T-helper 2 cell treated with Interferon-gamma antibody and Interleukin-4, amounts not matched to agents 100 ng/mL and 5 ng/mL, for 36 hours (primary cell): ENCODE measurements around the gene DIPK2A. TPM values are rescaled to one million over a fixed set of nuclear protein-coding genes. Genes with fewer than 3 reads are reported as not detected.

Experiments used
- intact Hi-C: fragments of 100-400 bp; cut with micrococcal nuclease; formaldehyde crosslinking; loops from one replicate; pipeline ENCODE4 v1.15.1; 2023
- total RNA-seq: library from RNA; stranded (reverse); gene quantifications from 2 replicates; pipeline ENCODE4 v1.2.3, GENCODE V29; 2022

DIPK2A gene, protein sequence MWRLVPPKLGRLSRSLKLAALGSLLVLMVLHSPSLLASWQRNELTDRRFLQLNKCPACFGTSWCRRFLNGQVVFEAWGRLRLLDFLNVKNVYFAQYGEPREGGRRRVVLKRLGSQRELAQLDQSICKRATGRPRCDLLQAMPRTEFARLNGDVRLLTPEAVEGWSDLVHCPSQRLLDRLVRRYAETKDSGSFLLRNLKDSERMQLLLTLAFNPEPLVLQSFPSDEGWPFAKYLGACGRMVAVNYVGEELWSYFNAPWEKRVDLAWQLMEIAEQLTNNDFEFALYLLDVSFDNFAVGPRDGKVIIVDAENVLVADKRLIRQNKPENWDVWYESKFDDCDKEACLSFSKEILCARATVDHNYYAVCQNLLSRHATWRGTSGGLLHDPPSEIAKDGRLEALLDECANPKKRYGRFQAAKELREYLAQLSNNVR
- 19.9 and 21.9 TPM in 2 replicates for total RNA-seq

DNA sequence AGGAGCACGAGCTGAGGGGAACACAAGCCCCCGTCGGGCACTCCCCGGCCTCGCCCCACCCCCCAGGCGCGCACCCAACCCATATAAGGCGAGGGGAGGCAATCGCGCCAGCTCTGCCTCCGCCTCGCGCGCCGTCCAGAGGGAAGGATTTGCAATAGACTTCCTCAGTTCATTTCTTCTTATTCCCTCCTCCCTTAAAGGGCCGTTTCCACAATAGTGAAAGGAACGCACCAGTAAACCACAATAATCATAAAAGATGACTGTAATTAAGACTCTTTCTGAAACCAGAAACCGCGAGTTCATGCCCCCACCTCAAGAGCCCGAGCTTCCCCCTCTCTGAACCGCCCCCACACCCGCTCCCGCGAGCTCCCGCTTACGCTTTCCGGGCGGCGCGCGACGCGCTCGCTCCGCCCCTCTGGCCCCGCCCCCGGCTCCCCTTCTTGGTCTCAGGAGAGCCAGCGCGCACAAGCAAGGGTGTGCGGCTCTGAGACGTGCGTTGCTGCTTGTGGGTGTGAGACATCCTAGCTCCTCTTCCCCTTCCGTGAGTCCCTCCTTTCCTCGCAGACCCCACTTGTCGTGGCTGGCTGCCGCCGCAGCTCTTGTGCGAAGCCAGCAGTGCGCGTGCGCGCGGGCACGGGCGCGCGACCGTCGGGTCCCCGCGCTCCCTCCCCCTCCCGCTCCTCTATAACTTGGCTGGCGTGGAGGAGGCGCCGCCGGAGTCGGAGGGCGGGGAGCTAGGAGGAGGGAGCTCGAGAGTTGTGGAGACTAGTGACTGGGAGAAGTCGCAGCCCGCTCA, at the start of gene DIPK2A:
DIPK2A (plus strand) TSS at position 465 of the 796 bp plus-strand sequence. CDS start 510 bp downstream, outside the sequence.
- intact Hi-C loops = loop anchor here (1.0 to 5.0 kb wide), 9 partner anchors 123 to 1524 kb away; partner anchors contain the start of genes CHST2, SLC9A9, TRPC1 and U2SURP

DNA sequence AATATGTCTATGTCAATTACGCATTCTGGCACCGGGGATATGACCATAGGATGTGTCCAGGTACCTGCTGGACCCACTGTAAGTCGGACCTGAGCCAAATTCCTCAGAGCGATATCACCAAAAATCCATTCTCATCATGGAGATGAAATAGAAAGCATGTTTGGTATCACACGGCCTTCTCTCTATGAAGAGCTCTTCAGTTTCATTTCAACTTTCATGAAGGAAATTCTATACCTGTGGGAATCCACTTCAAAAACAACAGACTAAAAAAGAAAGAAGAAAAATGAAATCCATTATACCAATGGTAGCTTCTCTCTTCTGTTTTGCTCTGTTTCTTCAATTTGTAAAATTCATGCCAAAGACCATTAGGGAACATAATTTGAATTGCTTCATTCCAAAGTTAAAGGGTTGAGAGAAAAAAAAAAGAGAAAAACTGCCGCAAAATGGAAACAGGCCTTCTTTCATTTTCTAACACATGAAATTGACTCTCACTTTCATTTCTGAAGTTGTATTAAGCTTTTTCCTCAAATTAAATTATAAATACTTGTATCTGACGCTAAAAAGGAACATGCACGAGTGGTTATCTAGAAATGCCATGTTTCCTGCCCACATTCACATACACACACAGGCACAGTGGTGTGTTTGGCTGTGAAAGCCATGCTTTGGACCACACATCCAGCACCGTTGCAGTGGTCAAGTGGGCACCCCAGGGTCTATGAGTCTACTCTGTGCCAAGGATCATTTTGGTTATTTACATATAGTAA, 46.9 kb upstream of the DIPK2A start:
- intact Hi-C loops = no loop called here

DNA sequence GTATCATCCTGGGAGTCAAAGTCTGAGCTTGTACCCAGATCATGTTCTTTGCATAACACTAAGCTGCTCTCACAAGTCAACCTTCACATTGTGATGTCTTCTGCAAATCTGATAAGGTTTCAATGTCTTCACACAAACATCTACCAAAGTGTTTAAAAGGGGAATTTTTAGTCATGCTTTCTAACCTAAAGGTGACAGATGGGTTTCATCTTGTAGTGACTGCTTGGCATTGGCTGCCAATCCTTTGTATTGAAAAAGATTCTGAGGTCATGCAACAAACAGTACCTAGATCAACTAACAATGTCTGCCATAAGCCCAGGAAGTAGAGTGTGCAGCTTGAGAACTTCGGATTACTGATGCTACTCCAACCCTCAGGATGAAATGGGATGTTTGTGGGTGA, 43.6 kb upstream of the DIPK2A start:
- intact Hi-C loops = no loop called here

DNA sequence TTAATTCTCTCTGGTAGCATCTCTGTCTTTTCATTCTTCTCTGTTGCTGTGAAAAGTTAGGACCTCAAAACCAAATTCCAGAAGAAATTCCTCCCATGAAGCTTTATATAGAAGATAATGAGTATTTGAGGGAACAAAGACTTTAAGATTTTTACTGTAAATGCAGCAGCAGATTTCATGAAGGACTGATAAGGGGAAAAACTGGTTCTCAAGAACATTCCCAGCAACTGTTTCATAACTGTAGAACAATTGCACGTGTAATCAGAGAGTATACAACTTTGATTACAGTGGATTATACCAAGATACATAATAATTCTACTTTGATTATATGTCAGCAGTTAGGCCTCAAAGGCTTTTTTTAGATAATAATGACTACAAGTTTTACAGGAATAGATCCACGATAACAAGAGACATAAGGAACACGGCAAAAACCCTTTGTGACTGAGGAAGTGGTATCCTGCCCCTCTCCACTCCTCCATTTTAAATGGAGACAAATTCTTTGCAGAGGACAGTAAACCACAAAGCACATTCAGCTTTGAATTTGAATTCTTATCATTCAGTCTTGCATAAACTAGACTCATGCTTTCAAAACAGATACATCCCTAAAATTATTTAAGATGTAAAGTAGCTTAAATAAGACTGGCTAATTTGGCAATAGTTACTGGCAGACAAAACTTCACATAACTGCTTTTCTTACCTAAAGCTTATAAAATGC, 42.9 kb upstream of the DIPK2A start:
- intact Hi-C loops = no loop called here

DNA sequence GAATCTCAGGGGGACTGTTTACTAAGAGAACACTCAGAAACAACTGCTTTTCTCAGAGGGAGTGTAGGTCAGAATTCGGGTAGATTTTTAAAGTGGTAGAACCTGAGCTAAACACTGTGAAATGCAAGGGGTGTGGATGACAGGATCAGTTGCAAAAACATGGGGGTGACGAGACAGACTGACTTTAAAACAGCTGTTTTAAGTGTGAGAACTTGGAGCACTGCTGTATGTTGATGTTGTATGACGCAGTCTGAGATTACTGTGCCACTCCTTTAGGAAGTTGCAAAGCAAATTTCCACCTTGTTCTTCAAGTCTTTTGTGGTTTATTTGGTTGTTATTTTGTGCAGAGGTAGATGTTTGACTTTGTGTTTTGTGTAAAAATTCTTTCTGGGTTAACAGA, 36.8 kb upstream of the DIPK2A start:
- intact Hi-C loops = no loop called here

DNA sequence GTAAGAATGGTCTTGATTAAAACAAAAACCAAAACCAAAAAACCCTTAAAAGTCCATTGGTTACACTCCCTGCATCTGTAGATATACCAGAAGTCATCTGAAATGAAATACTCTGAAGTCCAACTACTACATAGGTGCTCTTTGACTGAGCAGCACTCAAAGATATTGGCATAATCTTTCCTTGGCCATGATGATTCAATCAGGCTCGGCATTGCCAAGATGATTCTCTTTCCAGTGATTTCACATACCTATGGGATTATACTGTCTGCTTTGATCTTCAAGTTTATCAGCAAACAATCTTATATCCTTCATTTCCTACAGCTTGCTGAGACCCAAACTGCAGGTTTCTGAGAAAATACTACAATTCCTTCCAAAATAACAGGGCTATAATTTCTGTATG, 35.9 kb upstream of the DIPK2A start:
- intact Hi-C loops = no loop called here

DNA sequence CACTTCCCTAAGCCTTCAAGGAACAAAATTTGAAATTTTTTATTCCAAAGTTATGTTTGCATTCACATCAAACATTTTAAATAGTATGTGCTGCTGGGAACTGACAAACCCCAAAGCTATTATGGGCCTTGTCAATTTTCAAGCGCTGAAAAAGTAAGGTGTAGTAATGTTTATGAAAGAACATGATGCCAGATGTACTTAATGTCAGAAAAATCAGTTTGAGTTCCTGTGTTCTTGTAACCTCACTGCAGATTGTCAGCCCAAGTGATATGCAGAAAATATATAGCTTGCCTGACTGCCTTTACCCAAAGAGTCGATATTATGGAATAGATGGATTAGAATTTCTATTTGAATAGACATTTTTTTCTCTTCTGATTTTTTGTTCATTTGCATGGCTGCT, 20.8 kb upstream of the DIPK2A start:
- intact Hi-C loops = loop anchor here (1.0 to 2.0 kb wide), 2 partner anchors 66 to 176 kb away; no protein-coding TSS in a partner anchor

DNA sequence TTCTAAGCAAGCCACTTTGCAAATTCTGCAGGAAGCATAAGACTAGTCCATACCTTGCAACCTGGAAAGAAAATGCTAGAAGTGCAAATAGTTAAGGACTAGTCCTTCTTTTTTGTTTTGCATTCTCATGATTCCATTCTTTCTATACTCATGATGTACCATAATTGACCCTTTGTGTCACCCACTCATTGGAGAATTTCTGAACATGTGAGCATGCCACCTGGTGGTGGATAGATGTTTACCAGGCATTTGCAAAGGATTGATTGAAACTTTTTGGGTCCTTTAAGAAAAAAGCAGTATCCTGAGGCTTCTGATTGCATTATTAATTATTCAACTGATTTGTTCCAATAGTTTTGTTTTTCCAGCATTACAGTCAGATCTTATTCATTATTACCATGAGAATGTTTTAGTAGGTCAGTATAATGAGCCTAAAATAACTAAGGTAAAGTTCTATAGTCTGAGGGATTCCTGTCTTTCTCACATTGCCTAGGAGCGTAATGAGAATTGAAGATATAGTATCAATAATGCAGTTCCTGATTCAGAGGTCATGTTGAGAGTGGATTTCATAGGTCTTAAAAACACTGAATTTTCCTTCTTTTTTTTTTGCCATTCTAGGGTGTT, 20.2 kb upstream of the DIPK2A start:
- intact Hi-C loops = loop anchor here (1.0 to 2.0 kb wide), 2 partner anchors 67 to 176 kb away; no protein-coding TSS in a partner anchor

DNA sequence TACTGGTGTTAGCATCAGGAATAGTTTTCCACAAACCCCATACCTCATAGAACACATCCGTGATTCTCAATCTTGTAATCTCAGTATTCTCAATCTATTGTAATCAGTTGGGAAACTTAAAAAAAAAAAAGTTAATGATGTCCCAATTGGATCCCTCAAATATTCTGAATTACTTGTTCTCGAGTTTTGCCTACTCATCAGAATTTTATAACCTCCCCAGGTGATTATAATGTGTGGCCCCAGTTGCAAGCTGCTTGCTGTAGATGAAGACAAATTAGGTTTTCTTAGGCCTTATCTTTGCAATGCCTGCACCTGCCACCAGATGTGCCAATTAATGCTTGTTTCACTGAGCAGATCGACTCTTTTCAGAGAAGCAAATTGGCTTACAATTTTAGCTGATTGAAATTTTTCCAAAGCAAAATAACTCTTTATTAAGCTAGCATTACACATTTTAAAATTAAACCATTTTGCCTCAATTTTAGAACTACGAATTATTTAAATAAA, 19.0 kb upstream of the DIPK2A start:
- intact Hi-C loops = no loop called here

DNA sequence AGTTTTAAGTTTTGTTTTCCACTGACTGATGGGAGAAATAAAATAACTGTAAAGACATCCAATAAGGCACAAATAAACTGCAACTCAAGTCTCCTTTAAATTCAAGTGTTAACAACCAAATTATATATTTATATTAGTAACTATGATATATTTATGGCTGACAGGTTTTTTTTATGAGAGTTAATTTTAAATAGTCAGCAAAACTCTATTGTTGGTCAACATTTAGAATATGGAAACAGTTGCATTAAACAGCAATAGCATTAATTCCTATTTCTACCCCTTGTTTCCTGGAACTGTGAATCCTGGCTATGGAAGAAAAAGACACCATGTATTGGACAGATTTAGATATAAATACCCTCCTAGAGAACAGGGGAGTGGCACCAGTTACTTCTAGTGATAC, 16.5 kb upstream of the DIPK2A start:
- intact Hi-C loops = no loop called here

DNA sequence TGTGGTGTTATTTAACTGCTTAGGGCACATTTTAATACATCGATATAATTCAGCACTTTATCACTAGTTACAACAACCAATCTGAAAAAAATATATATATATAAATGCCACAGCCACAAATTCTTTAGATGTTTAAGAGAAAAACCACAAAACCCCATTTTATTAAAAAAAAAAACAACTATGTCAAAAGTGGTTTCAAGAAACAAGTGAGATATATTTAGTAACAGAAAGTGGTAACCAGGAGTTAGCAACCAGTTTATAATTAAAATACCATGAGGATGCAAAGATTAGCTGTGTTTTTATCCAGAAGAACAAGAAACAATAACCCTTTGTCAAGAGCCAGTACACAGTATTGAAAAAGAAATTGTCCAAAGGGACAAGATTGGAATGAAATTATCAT, 14.8 kb upstream of the DIPK2A start:
- intact Hi-C loops = no loop called here

DNA sequence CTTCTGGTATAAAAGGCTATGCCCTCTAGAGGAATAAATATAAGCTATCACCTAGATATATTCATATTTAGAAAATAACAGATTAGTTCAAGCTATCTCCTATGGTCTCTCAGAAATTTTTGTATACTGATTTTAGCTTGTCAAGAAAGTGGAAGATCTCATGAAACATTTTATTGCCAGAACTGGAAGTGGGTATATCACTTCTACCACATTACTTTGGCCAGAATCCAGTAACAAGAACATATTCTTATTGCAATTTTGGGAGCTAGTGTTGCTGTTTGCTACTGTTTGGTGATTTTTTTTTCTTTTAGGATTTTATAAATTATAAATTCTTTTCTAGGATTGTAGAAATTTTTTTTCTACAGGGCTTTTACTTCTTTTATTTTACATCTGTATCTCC, 14.2 kb upstream of the DIPK2A start:
- intact Hi-C loops = no loop called here

DNA sequence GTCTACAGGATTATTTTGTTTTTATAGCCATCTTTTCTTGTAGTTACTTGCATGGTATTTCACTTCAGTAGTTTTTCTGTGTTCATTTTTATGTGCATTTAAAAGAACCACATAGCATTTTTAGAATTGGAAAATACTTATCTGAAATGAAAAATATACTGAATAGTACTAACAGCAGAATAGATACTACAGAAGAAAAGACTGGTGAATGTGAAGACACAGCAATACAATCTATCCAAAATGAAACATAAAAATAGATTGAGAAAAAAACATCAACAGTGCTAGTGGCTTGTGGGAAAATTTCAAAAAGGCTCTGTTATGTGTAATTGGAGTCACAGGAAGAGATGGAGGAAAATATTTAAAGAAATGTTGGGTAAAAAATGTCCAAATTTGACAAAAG, 12.7 kb upstream of the DIPK2A start:
- intact Hi-C loops = no loop called here

DNA sequence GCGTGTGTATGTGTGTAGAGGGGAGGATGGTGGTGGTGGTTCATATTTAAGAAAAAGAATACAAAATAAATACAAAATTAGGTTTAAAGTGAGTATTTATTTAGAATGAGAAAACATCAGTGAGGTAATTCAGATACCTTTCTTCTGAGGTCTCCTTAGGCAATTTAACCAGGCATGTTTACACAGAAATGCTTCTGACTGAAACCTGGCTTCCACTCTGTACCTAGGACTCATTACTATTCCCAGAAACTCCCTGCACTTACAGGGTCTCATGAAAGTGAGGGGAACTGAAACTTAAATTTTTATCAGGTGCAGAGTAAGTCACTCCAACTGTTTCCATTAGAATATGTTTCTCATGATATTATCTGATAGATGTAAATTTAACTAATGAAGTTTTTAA, 10.3 kb upstream of the DIPK2A start:
- intact Hi-C loops = no loop called here

DNA sequence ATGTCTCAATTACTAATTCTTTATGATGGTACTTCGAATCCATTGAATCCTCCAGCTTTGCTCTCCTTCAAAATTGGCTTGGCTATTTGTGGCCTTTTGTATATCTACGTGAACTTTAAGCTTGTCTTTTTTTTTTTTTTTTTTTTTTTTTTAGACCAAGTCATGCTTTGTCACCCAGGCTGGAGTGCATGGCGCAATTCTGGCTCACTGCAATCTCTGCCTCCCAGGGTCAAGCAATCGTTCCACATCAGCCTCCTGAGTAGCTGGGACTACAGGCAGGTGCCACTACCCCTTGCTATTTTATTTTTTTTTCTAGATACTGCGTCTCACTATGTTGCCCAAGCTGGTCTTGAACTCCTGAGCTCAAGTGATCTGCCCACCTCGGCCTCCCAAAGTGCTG, 7.7 kb upstream of the DIPK2A start:
- intact Hi-C loops = no loop called here

DNA sequence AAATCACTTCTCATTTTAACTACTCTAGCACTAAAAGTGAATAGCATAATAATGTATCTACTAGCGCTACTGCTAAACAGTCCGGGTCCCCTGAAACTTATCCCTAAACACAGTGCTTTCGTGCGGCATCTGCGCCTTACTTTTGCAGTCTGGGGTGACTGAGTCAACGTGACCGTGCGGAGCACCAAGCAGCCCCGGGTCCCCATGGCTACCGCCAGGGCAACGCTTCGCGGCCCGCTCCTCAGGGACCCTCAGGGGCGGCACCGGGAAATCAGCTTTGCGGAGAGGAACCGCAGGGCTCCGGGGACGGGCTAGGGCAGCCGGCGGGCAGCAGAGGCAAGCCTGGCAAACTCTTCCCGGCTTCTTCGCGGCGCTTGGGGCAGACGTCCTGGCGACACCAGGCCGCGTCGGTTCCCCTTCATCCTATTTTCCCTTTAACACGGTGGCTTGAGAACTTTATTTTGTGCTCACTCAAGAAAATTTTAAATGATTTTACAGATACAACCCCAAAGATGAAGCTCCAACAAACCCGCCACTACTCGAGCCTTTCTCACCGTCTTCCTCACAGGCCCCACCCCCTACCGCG, 757 bp upstream of the DIPK2A start:
- intact Hi-C loops = loop anchor here (1.0 to 5.0 kb wide), 5 partner anchors 123 to 1524 kb away; partner anchors contain the start of genes CHST2, SLC9A9, TRPC1 and XRN1

DNA sequence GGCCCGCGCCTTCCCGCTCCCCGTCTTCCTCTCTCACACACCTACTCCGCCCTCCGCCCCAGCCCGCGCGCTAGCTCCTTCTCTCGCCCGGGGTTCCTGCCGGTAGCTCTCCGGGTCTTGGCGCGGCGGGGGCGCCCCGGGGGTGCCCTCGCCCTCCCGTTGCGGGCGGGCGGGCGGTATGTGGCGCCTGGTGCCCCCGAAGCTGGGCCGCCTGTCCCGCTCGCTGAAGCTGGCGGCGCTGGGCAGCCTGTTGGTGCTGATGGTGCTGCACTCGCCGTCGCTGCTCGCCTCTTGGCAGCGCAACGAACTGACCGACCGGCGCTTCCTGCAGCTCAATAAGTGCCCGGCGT, 507 bp downstream of the DIPK2A start:
- intact Hi-C loops = loop anchor here (1.0 to 5.0 kb wide), 7 partner anchors 145 to 1525 kb away; partner anchors contain the start of genes TRPC1, U2SURP and XRN1

DNA sequence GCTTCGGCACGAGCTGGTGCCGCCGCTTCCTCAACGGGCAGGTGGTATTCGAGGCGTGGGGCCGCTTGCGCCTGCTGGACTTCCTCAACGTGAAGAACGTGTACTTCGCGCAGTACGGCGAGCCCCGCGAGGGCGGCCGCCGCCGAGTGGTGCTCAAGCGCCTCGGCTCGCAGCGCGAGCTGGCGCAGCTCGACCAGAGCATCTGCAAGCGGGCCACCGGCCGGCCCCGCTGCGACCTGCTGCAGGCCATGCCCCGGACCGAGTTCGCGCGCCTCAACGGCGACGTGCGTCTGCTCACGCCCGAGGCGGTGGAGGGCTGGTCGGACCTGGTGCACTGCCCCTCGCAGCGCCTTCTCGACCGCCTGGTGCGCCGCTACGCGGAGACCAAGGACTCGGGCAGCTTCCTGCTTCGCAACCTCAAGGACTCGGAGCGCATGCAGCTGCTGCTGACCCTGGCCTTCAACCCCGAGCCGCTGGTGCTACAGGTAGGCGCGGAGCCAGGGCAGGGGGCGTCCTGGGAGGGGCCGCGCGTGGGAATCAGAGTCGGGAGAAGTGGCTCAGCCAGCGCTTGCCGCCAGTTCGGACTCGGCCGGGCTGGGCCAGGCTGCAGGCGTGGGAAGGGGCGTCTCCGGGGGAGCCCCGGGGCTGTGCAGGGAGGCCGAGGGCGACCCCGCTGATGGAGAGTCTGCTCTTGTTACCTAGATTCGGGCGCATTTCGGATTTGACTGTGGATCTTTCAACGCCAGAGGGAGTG, 1.1 kb downstream of the DIPK2A start:
- intact Hi-C loops = loop anchor here (1.0 to 5.0 kb wide), 7 partner anchors 146 to 1525 kb away; partner anchors contain the start of genes TRPC1, U2SURP and XRN1
